T-helper 2 cell (primary cell): ENCODE data around the gene DOK7.

Source experiments
- DNase-seq, 5 experiments: peaks; one replicate each; pipeline versions ENCODE4 v3.0.0 to v3.0.0-alpha.2; 2012 to 2022

Gene DOK7

GRCh38 chr4:3489451-3489962, 26.4 kb downstream of the DOK7 start:
- DNase-seq, result no peak

DNA sequence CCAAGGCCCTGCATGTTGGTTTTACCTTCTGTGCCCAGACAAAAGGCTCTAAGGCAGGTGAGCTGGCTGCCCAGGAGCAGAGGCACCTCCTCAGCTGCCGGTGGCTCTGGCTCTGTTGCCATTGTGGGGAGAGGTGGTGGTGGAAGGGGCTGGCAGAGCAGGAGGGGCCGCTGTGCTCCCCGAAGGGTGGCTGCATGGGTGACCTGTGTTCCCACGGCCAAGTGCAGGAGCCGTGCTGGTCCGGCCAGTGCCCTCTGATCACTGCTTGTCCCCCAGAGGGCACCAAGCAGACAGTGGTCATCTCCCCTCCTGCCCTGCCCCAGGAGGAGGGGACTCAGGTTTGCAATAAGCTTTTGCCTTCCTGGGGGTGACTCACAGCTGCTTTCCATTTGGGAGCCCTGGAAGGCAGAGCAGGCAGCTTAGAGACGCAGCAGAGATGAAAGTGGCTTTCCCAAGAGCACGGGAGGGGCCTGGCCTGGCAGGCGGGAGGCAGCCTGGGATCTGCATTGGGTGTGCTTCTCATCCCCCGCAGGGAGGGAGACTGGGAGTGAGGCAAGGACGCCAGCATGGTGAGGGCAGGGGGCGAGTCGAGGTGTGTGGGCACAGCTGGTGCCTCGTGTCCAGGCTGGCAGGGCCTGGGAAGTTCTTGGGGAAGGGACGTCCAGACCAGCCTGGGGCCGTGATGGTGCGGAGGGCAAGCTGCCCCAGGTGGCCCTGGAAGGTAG, 28.7 kb downstream of the DOK7 start:
- no peak for DNase-seq

GRCh38 chr4:3492741-3493719, 29.9 kb downstream of the DOK7 start:
- DNase-seq, result no peak

- no peak for DNase-seq
Measured at GRCh38 chr4:3493720-3494461, 30.8 kb downstream of the DOK7 start.

DNA sequence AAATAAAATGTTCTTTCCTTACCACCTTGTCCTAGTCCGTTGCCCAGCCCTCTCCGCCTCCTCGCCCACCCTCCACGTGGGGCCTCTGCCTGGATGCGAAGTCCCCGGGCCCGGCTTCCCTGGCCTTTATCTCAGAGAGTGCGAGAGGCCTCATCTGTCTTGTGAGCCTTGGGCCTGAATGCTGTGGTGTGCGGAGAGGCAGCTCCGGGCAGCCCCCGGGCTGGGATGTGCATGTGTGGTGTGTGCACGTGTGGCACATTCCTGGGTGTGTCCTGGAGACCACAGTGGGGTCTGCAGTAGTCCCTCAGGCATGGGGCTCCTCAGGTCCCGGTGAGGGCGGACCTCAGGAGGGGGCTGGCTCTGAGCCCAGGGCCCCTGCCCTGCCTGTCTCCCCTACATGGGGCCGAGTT, 31.4 kb downstream of the DOK7 start:
- DNase-seq, result no peak

GRCh38 chr4:3495204-3495975, 32.3 kb downstream of the DOK7 start:
- DNase-seq, result no peak

DNA sequence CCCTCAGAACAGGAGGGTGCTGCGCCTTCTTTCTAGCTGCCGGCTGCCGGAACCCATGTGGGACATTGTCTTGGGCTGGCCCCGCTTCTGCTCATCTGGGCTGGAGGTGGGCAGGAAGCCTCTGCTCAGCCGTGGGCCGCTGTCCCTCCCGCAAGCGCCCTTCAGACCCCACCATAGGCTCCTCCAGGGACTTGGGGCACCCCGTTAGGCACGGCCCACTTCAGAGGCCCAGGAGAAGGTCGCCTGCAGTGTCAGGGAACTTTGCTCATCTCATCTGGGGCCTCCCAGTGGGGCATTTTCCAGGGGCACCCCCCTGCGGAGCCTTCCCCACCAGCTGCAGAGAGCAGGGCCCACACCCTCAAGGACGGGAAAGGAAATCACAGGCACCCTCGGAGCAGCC, 32.9 kb downstream of the DOK7 start:
- DNase-seq, result no peak

DNA sequence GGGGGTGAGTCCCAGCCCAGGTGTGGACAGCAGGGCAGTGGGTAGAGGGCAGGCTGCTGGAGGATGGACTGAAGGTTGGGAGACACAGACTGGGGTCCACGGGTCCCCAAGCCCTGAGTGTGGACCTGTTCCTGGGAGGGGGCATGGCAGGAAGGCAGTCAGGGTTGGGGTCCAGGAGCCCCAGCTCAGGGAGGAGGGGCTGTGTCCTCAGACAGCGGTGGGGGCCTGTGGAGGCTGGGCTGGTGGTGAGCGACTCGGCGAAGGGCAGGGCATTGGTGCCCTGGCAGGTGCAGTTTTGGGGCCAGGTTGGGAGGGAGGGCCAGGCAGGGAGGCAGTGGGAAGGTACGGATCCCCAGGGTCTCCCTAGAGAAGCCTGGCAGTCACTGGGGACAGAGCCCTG, 34.0 kb downstream of the DOK7 start:
- DNase-seq, result no peak

- DNase-seq, result no peak
Measured at GRCh38 chr4:3497523-3498389, 34.6 kb downstream of the DOK7 start.

GRCh38 chr4:3498407-3498806, 35.3 kb downstream of the DOK7 start:
- DNase-seq, result no peak

DNA sequence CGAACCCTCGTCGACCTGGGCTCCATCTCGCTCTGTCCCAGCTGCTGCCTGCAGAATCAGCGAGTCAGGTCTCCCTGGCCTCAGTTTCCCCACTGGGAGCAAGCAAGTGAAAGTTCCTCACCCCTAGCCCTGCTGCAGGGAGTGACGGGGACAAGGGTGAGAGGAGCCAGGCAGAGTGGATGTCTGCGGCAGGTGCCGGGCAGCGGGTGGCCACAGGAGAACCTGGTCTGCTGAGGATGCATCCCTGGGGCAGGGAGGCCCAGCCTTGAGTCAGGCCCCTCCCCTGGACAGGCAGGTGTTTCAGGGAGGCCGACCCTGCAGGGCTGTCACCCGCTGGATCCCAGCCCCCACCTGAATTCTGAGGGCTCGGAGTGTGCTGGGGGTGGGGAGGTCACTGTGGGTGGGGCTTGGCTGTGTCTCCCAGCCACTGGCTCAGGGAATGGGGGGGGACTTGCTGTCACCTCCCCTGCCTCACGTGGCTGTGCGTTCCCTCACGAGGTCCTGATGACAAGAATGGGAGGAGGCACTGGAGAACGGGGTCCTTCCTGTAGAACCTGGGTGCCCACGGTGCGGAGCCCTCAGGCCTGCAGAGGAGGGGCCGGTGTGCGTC, 35.9 kb downstream of the DOK7 start:
- DNase-seq, result no peak

DNA sequence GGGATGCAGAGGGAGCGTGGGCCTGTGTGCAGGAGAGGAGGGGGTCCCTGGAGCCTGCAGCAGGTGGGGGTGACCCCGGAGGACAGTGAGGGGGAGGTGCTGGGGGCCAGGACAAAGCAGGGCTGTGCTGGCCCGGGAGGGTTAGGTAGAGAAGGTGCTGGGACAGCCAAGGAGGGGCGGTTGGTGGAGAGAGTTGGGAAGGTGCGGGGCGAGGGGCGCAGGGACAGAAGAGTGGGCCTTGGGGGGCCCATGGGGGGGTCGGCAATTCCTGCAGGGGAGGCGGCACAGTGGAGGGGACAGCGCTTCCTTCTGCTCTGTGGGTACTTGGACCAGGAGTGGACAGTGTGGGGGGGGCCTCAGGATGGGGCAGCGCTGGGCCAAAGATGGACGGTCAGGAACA, 36.6 kb downstream of the DOK7 start:
- DNase-seq, result no peak

GRCh38 chr4:3500111-3500510, 37.0 kb downstream of the DOK7 start:
- DNase-seq, result no peak

DNA sequence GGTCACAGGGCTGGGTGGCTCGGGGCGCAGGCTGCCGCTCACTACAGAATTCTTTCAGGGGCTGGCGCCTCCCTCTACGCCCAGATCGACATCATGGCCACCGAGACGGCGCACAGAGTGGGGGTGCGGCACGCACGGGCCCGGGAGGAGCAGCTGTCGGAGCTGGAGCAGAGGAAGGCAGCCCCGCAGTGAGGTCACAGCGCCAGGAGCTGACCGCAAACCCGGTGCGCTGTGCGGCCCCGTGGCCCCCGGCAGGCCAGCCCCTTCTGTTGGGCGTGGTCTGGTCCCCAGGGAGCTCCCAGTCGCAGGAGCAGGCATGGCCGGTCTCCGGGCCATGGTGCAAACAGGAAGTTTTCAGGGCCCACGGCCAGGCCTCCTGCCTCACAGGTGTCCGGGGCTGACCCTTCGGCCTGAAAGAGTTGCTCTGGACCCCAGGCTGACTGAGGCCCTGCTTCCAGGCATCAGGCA, 37.6 kb downstream of the DOK7 start:
- no peak for DNase-seq

GRCh38 chr4:3501126-3501824, 38.2 kb downstream of the DOK7 start:
- DNase-seq, result no peak

- DNase-seq, result no peak
Measured at GRCh38 chr4:3501825-3502425, 38.8 kb downstream of the DOK7 start.

- peak in 1 of 5 experiments; percentile 78 for DNase-seq
Measured at GRCh38 chr4:3502941-3503936, 40.1 kb downstream of the DOK7 start.

DNA sequence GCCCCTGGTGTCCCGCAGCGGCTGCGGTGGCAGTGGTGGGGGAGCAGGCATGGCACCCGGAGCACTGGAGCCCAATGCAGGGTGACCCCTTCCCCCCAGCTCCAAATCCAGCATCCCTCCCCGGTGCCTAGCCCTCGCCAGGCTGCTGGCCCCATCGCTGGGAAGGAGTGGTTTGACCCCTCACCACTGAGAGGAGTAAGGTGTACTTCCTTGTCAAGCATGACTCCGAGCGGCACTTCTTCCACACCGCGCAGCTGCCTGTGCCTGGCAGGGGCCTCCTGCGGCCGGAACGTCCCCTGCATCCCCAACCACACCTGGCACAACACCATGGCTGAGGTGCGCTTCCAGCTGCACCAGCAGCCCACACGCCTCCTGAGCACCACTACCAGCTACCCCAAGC, 42.1 kb downstream of the DOK7 start:
- no peak for DNase-seq
